H9 (cell line): Measurements from ENCODE around the gene RGS14. TPM values are rescaled to one million over a fixed set of nuclear protein-coding genes. Genes with fewer than 3 reads are reported as not detected.

Experiments used
- DNase-seq: peaks from one replicate; pipeline ENCODE4 v3.0.0-alpha.2; 2017
- H2AFZ ChIP-seq: one replicate; pipeline ENCODE4 v1.6.1; 2013; ENCODE audit warnings: mild to moderate bottlenecking, low read length, control low read depth, moderate library complexity
- H2AK5ac ChIP-seq: 2 replicates; pipeline ENCODE4 v1.6.1; 2013; ENCODE audit warnings: low read length, control low read depth, mixed read lengths; ENCODE audit not compliant: insufficient read length
- H2BK120ac ChIP-seq: one replicate; pipeline ENCODE4 v1.6.1; 2013; ENCODE audit warnings: low read depth, mild to moderate bottlenecking, low read length, control low read depth, inconsistent platforms; ENCODE audit not compliant: poor library complexity, severe bottlenecking
- H2BK12ac ChIP-seq: 2 replicates; pipeline ENCODE4 v1.6.1; 2013; ENCODE audit warnings: low read length, control low read depth, mixed read lengths, low read depth; ENCODE audit not compliant: insufficient read length
- H2BK15ac ChIP-seq: 2 replicates; pipeline ENCODE4 v1.6.1; 2013; ENCODE audit warnings: low read depth, low read length, control low read depth
- H2BK20ac ChIP-seq: one replicate; pipeline ENCODE4 v1.6.1; 2013; ENCODE audit warnings: low read depth, mild to moderate bottlenecking, low read length, control low read depth, inconsistent platforms; ENCODE audit not compliant: poor library complexity, severe bottlenecking
- H2BK5ac ChIP-seq: 2 replicates; pipeline ENCODE4 v1.6.1; 2013; ENCODE audit warnings: low read length, control low read depth, mixed read lengths; ENCODE audit not compliant: insufficient read length
- H3K14ac ChIP-seq: 2 replicates; pipeline ENCODE4 v1.6.1; 2013; ENCODE audit warnings: low read length, control low read depth; ENCODE audit not compliant: insufficient read depth
- H3K18ac ChIP-seq: 2 replicates; pipeline ENCODE4 v1.6.1; 2013; ENCODE audit warnings: low read depth, mild to moderate bottlenecking, mixed read lengths, low read length, control low read depth; ENCODE audit not compliant: insufficient read length
- H3K23ac ChIP-seq: 2 replicates; pipeline ENCODE4 v1.6.1; 2013; ENCODE audit warnings: low read length, control low read depth, mixed read lengths, low read depth; ENCODE audit not compliant: insufficient read length
- H3K23me2 ChIP-seq: 2 replicates; pipeline ENCODE4 v1.6.1; 2013; ENCODE audit warnings: low read depth, mild to moderate bottlenecking, mixed read lengths, low read length, control low read depth; ENCODE audit not compliant: insufficient read length, poor library complexity, severe bottlenecking
- H3K27ac ChIP-seq: 2 replicates; pipeline ENCODE4 v1.5.1; 2013; ENCODE audit warnings: low read length, control low read depth, mixed read lengths, low read depth; ENCODE audit not compliant: insufficient read length
- H3K27me3 ChIP-seq: 2 replicates; pipeline ENCODE4 v1.6.1; 2013; ENCODE audit warnings: low read length, control low read depth, inconsistent platforms; ENCODE audit not compliant: insufficient read depth
- H3K4ac ChIP-seq: 2 replicates; pipeline ENCODE4 v1.6.1; 2013; ENCODE audit warnings: low read depth, mild to moderate bottlenecking, control low read depth, inconsistent platforms, low read length, moderate library complexity
- H3K4me1 ChIP-seq: 2 replicates; pipeline ENCODE4 v1.6.1; 2013; ENCODE audit warnings: low read length, control low read depth, inconsistent platforms; ENCODE audit not compliant: insufficient read depth
- H3K4me2 ChIP-seq: 2 replicates; pipeline ENCODE4 v1.6.1; 2013; ENCODE audit warnings: low read length, control low read depth, mixed read lengths; ENCODE audit not compliant: insufficient read length, insufficient read depth
- H3K56ac ChIP-seq: 2 replicates; pipeline ENCODE4 v1.6.1; 2013; ENCODE audit warnings: low read depth, mild to moderate bottlenecking, mixed read lengths, low read length, control low read depth; ENCODE audit not compliant: insufficient read length
- H3K79me1 ChIP-seq: 2 replicates; pipeline ENCODE4 v1.6.1; 2013; ENCODE audit warnings: low read depth, mild to moderate bottlenecking, moderate library complexity, low read length, control low read depth, inconsistent platforms; ENCODE audit not compliant: insufficient read depth, poor library complexity, severe bottlenecking
- H3K79me2 ChIP-seq: 2 replicates; pipeline ENCODE4 v1.6.1; 2013; ENCODE audit warnings: low read length, control low read depth, inconsistent platforms; ENCODE audit not compliant: insufficient read depth
- H3K9ac ChIP-seq: 2 replicates; pipeline ENCODE4 v1.6.1; 2013; ENCODE audit warnings: low read length, control low read depth, mixed read lengths; ENCODE audit not compliant: insufficient read length; ENCODE audit errors: extremely low read depth
- H3K9me3 ChIP-seq: one replicate; pipeline ENCODE4 v1.6.1; 2013; ENCODE audit warnings: low read depth, low read length, inconsistent platforms; ENCODE audit not compliant: control insufficient read depth
- H3T11ph ChIP-seq: one replicate; pipeline ENCODE4 v1.6.1; 2013; ENCODE audit warnings: mild to moderate bottlenecking, low read length, control low read depth, inconsistent platforms
- H4K20me1 ChIP-seq: one replicate; pipeline ENCODE4 v1.6.1; 2013; ENCODE audit not compliant: control insufficient read depth, insufficient read length, insufficient read depth
- H4K5ac ChIP-seq: 2 replicates; pipeline ENCODE4 v1.6.1; 2013; ENCODE audit warnings: low read depth, mild to moderate bottlenecking, mixed read lengths, low read length, control low read depth; ENCODE audit not compliant: insufficient read length
- H4K8ac ChIP-seq: replicated peaks from 2 replicates; pipeline ENCODE4 v1.6.1; 2013; ENCODE audit warnings: low read length, control low read depth, mixed read lengths, low read depth; ENCODE audit not compliant: insufficient read length
- H4K91ac ChIP-seq: 2 replicates; pipeline ENCODE4 v1.6.1; 2013; ENCODE audit warnings: low read depth, mild to moderate bottlenecking, moderate library complexity, mixed read lengths, low read length, control low read depth; ENCODE audit not compliant: insufficient read length
- H3K27ac Mint-ChIP-seq, 3 experiments: 2 replicates in 2 of 3; 3 replicates in 1 of 3; pipeline ENCODE4 v1.8.0; 2020 to 2021; ENCODE audit warnings: mixed read lengths in 3 of 3, mild to moderate bottlenecking in 1 of 3, moderate library complexity in 1 of 3
- H3K27me3 Mint-ChIP-seq: 2 replicates; pipeline ENCODE4 v1.8.0; 2021; ENCODE audit warnings: low read depth, mild to moderate bottlenecking, moderate library complexity, mixed read lengths
- H3K36me3 Mint-ChIP-seq, 3 experiments: 2 replicates in 2 of 3; 3 replicates in 1 of 3; pipeline ENCODE4 v1.8.0; 2020 to 2021; ENCODE audit warnings: low read depth in 3 of 3, mixed read lengths in 3 of 3; ENCODE audit not compliant: insufficient read depth in 1 of 3
- H3K4me1 Mint-ChIP-seq, 2 experiments: 2 replicates each; pipeline ENCODE4 v1.8.0; 2020; ENCODE audit warnings: mixed read lengths in 2 of 2
- H3K4me3 Mint-ChIP-seq, 2 experiments: 2 replicates in 1 of 2; 3 replicates in 1 of 2; pipeline ENCODE4 v1.8.0; 2020 to 2021; ENCODE audit warnings: mild to moderate bottlenecking in 2 of 2, mixed read lengths in 2 of 2, moderate library complexity in 1 of 2
- H3K9me3 Mint-ChIP-seq, 2 experiments: 2 replicates in 1 of 2; 3 replicates in 1 of 2; pipeline ENCODE4 v1.8.0; 2020; ENCODE audit warnings: mild to moderate bottlenecking in 2 of 2, mixed read lengths in 2 of 2, moderate library complexity in 1 of 2
- WGBS: extraction: QIAGEN DNeasy Blood & Tissue Kit; methylation state at CpG from one replicate; pipeline ENCODE4 v1.1.7; 2013; ENCODE audit warnings: missing lambda C conversion rate, low lambda C conversion rate, mixed read lengths; ENCODE audit not compliant: insufficient read length; ENCODE audit errors: extremely low coverage; 5-methylcytosine and 5-hydroxymethylcytosine counted together
- total RNA-seq: library from RNA; stranded (reverse); gene quantifications from 2 replicates; pipeline ENCODE4 v1.2.1, GENCODE V29; 2021
- TF ChIP-seq, protein P1 (sequence below): fragments of 200-600 bp; sonication (generic); conservative IDR thresholded peaks from 3 replicates; pipeline ENCODE4 v1.8.0; 2021; ENCODE audit warnings: antibody characterized with exemption, mild to moderate bottlenecking

Gene RGS14
- total RNA-seq, 1 experiment from 2014 or later: 12.3 TPM

DNA sequence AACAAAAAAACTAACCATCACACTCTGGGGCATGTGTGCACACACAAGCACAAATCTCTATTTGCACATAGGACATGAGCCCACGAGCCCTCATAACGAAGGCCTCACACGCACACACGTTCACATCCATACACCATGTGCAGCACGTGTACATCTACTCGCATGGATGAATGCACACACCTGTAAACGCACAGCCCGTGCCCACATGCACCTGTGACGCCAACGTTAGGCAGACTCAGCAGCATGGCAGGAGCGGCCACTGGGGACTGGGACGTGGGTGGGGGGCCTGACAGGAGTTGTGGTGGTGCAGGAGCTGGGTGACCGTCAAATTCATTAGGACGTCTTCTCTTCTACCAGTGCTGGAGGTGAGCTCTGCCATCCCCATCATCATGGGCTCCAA is 29.7 kb downstream of the RGS14 start:
- H2BK120ac ChIP-seq: no peak overlapping the region
- H2BK15ac ChIP-seq: no peak overlapping the region
- H3K4me2 ChIP-seq: no peak overlapping the region
- no peak overlapping the region for H3K56ac ChIP-seq
- H3T11ph ChIP-seq: no peak overlapping the region
- no peak overlapping the region for H3K27ac Mint-ChIP-seq
- DNase-seq: no peak
- H3K9me3 ChIP-seq: no peaks in the 10 kb centered on the region
- no CpG with 5 or more reads among the region's 14 CpGs for WGBS
- no peaks in the 10 kb centered on the region for H3K79me2 ChIP-seq
- peaks cover 74% of the 10 kb centered on the region for H3K27me3 Mint-ChIP-seq
- H2AK5ac ChIP-seq: no peak overlapping the region
- no peak overlapping the region for H2BK20ac ChIP-seq
- H4K20me1 ChIP-seq: no peaks in the 10 kb centered on the region
- no peak overlapping the region for H3K4me3 Mint-ChIP-seq
- H3K27ac ChIP-seq: no peak overlapping the region
- H3K4me1 ChIP-seq: no peaks in the 10 kb centered on the region
- H2AFZ ChIP-seq: no peak overlapping the region
- H3K9me3 Mint-ChIP-seq: no peaks in the 10 kb centered on the region; a peak in 1 of 5 replicates
- no peak overlapping the region for H3K9ac ChIP-seq
- no peak overlapping the region for H4K5ac ChIP-seq
- H2BK5ac ChIP-seq: no peak overlapping the region
- TF ChIP-seq, protein P1, sequence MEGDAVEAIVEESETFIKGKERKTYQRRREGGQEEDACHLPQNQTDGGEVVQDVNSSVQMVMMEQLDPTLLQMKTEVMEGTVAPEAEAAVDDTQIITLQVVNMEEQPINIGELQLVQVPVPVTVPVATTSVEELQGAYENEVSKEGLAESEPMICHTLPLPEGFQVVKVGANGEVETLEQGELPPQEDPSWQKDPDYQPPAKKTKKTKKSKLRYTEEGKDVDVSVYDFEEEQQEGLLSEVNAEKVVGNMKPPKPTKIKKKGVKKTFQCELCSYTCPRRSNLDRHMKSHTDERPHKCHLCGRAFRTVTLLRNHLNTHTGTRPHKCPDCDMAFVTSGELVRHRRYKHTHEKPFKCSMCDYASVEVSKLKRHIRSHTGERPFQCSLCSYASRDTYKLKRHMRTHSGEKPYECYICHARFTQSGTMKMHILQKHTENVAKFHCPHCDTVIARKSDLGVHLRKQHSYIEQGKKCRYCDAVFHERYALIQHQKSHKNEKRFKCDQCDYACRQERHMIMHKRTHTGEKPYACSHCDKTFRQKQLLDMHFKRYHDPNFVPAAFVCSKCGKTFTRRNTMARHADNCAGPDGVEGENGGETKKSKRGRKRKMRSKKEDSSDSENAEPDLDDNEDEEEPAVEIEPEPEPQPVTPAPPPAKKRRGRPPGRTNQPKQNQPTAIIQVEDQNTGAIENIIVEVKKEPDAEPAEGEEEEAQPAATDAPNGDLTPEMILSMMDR: no peak
- no peak overlapping the region for H3K4ac ChIP-seq
- H4K91ac ChIP-seq: no peak overlapping the region
- H3K36me3 Mint-ChIP-seq: no peaks in the 10 kb centered on the region
- no peaks in the 10 kb centered on the region for H3K79me1 ChIP-seq
- no peak overlapping the region for H2BK12ac ChIP-seq
- H3K23ac ChIP-seq: no peak overlapping the region
- H3K4me1 Mint-ChIP-seq: peaks cover 22 to 25% of the 10 kb centered on the region in 2 experiments
- H4K8ac ChIP-seq: no peak overlapping the region
- H3K18ac ChIP-seq: no peak overlapping the region
- no peaks in the 10 kb centered on the region for H3K23me2 ChIP-seq
- no peaks in the 10 kb centered on the region; the same call in 1 of the 2 replicates for H3K27me3 ChIP-seq
- H3K14ac ChIP-seq: no peak overlapping the region
